Measurements from ENCODE around the gene PCDHA9.

GRCh38 chr5:140869555-140869886 lies 21.3 kb downstream of the PCDHA9 start:
- TF ChIP-seq POLR2A (IDR thresholded peaks at IDR 0.05) (no peak), CTCF (IDR thresholded peaks at IDR 0.05) (no peak)
